ENCODE data around the gene RAP2B.
"Not testable (repeated sequence)": the region's sequence is repeated elsewhere in the genome, so short reads cannot be mapped to it uniquely, and the experiment has no call there.

Gene RAP2B

DNA sequence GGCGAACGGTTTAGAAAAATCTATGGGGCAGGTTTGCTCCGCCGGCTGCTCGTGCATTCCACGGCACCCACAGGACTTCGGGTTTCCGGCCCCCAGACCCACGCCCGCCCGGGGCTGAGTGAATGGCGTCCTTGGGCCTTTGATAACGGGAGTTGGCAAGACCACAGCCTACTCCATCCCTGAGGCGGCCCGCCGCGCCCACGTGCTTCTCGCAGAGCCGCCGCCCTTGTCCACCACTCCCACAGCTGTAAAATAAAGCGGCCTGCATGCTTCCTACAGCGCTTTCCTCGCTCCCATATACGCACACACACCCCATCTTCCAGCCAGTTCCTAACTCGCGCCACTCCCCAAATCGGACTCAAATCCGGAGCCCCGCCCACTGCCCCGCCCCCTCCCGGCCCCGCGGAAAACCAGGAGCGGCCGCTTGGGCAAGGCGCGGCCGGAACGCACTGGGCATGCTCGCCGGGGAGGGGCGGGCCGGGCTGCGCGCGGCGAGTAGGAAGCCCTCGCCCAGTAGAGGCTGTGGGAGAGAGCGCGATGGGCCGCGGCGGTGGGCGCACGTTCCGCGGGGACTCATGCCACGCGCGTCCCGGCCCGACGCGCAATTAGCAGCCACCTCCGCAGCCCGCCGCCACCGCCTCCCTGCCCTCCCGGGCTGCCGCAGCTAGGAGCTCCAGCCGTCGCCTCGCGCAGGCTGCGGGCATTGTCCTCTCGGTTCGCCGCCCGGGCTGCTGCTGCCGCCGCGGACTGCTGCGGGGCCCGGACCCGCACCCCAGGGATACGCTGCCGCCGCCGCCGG lies at the start of gene RAP2B:
TSS of gene RAP2B (plus strand) at position 513 of the 799 bp plus-strand sequence. CDS start 468 bp downstream, outside the sequence.
- peak; percentile 87 for DNase-seq
- in situ Hi-C loops (cut with HindIII; ENCODE audit: low pct_ligation_motif_present, low pct_unique_long_range_greater_than_20kb, low sequenced_read_pairs) = no loop called here

DNA sequence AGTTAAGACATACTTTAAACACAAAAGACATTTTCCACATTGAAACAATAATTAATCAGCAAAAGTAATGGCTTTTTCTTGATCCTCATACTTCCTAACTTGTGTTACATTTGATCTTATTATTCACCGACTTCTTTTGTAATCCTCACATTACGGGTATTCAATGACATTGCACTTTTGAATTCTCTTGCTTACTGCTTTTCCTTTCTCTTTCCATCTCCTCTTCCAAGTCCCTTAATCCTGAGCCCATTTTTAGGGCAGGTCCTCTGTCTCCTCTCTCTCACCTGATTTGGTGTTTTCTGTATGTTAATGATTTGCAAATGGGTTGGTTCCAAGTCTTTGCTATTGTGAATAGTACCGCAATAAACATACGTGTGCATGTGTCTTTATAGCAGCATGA lies 48.5 kb upstream of the RAP2B start:
- in situ Hi-C loops (cut with HindIII; ENCODE audit: low pct_ligation_motif_present, low pct_unique_long_range_greater_than_20kb, low sequenced_read_pairs) = no loop called here
- DNase-seq = no peak

DNA sequence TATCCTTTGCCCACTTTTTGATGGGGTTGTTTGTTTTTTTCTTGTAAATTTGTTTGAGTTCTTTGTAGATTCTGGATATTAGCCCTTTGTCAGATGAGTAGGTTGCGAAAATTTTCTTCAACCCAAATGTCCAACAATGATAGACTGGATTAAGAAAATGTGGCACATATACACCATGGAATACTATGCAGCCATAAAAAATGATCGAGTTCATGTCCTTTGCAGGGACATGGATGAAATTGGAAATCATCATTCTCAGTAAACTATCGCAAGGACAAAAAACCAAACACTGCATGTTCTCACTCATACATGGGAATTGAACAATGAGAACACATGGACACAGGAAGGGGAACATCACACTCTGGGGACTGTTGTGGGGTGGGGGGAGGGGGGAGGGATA lies 47.8 kb upstream of the RAP2B start:
- DNase-seq; in situ Hi-C loops (cut with HindIII; ENCODE audit: low pct_ligation_motif_present, low pct_unique_long_range_greater_than_20kb, low sequenced_read_pairs): not testable (repeated sequence)

DNA sequence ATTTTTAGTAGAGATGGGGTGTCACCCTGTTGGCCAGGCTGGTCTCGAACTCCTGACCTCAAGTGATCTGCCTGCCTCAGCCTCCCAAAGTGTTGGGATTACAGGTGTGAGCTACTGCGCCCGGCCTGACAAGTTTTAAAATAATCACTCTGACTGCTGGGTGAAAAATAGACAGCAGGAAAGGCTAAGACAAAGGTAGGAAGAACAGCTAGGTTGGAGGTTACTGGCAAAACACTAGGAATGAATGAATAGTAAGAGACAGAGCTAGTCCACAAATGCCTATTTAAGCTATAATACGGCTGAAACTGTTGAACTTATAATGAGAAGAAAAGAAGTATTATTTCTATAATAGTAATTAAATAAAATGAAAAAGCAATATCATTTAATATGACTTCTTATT lies 46.7 kb upstream of the RAP2B start:
- no peak for DNase-seq
- in situ Hi-C loops (cut with HindIII; ENCODE audit: low pct_ligation_motif_present, low pct_unique_long_range_greater_than_20kb, low sequenced_read_pairs) = no loop called here

DNA sequence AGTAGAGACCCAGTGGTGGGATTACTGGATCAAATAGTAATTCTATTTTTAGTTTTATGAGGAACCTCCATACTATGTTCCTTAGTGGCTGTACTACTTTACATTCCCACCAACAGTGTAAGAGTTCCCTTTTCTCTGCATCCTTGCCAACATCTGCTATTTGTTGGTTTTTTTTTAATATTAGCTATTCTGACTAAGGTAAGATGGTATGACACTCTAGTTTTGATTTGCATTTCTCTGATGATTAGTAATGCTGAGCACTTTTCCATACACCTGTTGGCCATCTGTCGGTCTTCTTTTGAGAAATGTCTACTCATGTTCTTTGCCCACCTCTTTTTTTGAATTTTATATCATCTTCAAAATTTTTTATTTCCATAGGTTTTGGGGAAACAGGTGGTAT lies 34.2 kb upstream of the RAP2B start:
- no peak for DNase-seq
- in situ Hi-C loops (cut with HindIII; ENCODE audit: low pct_ligation_motif_present, low pct_unique_long_range_greater_than_20kb, low sequenced_read_pairs) = no loop called here

DNA sequence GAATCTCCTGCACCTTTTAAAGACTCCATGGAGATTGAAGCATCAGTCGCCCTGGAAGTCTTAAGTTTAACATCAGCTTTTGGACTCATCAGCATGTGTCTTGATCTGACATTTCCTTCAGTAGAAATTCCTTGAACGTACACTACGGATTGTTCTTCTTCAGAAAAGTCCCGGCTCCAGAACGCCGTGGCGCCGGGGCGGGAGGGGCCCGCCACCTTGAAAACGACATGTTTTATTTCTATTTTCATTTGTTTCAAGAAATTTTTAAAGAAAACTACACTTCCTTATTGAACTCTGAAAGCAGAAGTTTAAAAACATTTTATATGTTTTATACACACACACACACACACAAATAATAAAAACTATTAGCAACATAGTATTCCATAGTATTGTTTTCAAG lies 32.6 kb upstream of the RAP2B start:
- in situ Hi-C loops (cut with HindIII; ENCODE audit: low pct_ligation_motif_present, low pct_unique_long_range_greater_than_20kb, low sequenced_read_pairs) = no loop called here
- no peak for DNase-seq

DNA sequence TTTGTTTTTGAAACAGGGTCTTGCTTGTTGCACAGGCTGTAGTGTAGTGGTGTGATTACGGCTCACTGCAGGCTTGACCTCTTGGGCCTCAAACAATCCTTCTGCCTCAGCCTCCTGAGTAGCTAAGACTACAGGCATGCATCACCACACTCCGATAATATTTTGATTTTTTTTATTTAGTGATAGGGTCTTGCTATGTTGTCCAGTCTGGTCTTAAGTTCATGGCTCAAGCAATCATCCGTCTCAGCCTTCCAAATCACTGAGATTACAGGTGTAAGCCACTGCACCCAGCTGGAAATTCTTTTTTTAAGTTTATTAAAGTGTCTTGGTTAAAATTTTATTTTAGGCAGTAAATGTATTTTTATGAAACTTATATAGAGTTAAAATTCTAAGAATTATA lies 32.2 kb upstream of the RAP2B start:
- in situ Hi-C loops (cut with HindIII; ENCODE audit: low pct_ligation_motif_present, low pct_unique_long_range_greater_than_20kb, low sequenced_read_pairs) = no loop called here

DNA sequence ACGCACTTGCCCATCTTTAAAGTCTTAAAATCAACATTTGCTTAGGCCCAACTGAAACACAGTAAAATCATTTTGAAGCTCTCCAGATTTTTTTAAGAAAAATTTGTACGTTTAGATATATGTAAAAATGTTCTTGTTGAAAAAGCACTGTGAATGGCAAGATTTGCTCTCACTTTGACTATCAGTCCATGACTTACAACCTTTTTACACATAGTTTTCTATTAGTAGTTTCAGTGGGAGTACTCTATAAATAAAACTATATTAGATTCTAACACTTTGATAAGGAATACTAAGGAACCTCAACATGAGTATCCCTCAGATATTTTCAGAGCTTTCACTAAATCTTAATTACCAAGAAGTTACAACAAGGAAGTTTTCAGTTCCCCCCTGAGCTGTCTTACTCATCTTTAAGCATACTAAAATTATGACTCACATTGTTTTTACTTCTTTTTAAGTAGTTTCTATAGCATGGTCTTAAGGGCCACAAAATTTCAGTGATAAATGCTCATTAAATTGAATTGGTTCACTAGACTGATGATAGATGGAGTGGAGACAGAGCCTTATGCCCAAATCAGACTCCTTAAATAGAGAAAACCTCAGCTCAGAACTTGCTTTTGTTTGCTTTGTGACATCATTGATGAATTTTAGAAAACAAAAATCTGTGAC lies 31.6 kb upstream of the RAP2B start:
- peak; percentile 30 for DNase-seq
- in situ Hi-C loops (cut with HindIII; ENCODE audit: low pct_ligation_motif_present, low pct_unique_long_range_greater_than_20kb, low sequenced_read_pairs) = no loop called here

More for the DNA sequence above, 32.2 kb upstream of the RAP2B start:
- DNase-seq = no peak

DNA sequence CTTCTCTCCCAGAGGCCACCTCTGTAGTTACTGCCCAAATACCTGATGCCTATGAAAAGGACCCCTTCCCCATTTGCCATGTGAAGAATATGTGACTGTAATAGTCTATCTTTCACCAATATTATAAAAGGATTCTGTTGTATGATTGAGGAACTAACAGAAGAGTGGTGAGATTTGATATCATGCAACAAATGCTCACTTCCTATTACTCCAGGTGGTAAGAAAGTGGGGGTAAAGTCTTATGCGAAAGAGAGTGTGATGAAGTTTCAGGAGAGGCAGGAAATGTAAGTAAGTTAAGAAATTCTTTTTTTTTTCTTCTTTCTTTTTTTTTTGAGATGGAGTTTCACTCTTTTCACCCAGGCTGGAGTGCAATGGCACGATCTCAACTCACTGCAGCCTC lies 24.4 kb upstream of the RAP2B start:
- DNase-seq = no peak
- in situ Hi-C loops (cut with HindIII; ENCODE audit: low pct_ligation_motif_present, low pct_unique_long_range_greater_than_20kb, low sequenced_read_pairs) = no loop called here

DNA sequence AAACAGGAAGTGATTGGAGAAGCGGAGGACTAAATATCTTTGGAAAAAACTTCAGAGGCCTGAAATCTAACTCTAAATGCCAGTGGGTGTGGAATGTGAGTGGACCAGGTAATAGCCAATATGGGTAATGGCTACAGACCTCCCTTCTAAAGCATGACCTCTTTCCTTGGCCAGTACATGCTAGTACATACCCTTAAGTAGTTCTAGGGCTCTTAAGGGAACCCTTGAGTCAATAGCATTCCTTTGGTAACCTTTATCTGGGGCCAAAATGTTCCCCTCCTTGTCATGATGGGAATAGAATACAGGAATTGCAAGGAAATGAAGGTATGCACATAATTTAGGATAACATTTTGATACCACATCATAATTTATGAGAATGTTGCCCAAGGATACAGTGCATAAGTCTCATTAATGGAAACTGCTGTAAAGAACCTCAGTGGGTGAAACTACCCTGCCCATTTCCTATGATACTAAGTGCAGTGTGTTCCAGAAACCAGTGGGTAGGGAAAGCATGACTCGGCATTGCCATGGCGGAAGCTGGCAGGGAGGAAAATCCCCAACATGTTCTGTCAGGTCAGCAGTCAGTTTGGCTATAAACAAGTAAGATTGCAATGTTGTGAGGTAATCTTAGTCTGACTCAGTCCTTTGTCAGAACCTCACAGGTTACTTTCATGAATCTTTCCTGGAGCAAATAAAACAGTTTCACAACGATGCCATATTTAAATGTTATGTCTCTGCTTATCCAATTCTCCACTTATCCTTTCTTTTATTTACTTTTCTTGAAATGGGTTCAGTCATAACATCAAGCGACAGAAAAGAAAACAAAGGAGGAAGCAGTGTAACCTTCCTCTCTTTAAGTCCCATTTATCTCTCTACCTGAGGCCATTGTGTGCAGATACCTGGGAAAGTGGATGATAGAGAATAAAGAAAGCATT lies 23.5 kb upstream of the RAP2B start:
- in situ Hi-C loops (cut with HindIII; ENCODE audit: low pct_ligation_motif_present, low pct_unique_long_range_greater_than_20kb, low sequenced_read_pairs) = no loop called here
- DNase-seq = peak; percentile 83

DNA sequence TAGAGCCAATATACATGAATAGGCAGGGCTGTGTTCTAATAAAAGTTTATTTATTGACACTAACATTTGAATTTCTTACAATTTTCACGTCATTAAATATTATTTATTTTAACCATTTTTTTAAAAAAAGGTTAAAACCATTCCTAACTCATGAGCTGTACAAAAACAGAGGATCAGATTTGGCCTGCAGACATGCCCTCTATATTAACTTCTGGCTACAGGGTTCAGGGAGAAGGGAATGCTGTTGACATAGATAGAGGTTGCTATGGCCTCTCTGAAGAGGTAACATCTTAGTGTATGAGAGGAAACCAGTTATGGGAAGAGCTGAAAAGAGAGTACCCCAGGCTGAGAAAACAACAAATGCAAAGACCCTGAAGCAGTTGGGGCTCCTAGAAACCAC lies 19.1 kb upstream of the RAP2B start:
- DNase-seq = no peak
- in situ Hi-C loops (cut with HindIII; ENCODE audit: low pct_ligation_motif_present, low pct_unique_long_range_greater_than_20kb, low sequenced_read_pairs) = no loop called here

DNA sequence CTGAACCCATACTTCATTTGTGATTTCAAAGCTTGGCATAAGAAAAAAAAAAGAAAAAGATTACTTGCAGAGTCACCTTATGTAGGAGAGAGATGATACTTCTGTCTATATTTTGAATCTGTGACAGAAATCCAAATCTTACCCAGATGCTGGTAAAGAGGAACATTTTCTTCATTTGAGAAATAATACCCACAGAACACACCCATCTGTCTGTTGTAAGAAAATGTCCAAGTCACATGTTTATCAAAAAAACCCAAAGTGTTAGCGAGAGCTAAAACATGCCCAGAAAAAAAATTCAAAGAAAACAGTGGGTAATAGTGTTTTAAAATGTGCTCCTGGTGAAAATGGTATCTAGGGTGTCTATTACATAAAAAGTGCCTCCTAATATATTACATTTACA lies 18.0 kb upstream of the RAP2B start:
- in situ Hi-C loops (cut with HindIII; ENCODE audit: low pct_ligation_motif_present, low pct_unique_long_range_greater_than_20kb, low sequenced_read_pairs) = no loop called here
- no peak for DNase-seq

DNA sequence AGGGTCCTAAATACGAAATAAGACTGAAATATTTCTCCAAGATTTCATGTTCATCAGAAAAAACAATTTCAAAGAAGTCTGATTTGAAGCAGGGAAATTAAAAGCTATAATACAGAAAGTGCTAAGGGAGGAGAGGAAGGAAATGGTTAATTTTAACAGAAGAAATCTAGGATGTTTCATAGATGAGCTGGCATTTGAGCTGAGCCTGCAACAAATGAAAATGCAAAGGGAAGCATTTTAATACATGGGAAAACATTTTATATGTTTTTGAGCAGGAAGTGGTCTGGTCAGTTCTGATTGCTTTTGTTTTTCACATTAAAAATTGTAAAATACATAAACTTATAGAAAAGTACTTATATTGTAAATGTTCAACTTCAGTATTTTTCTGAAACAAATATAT lies 17.2 kb upstream of the RAP2B start:
- in situ Hi-C loops (cut with HindIII; ENCODE audit: low pct_ligation_motif_present, low pct_unique_long_range_greater_than_20kb, low sequenced_read_pairs) = no loop called here
- peak; percentile 49 for DNase-seq

DNA sequence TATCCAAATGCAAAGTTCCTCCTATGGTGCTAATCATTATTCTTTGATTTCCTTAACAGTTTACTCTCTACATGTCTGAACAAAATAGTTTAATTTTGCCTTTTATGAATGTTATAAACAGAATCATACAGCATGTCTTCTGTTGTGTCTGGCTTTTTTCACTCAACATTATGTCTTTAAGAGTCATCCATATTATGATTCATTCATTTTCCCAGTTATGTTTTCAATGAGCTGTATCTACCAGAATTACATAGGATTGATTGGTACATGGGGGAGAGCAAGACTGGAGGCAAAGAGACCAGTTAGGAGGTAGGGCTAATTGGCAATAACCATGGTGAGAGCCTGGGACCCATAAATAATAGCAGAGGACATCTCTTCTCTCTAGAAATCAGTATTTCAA lies 16.6 kb upstream of the RAP2B start:
- in situ Hi-C loops (cut with HindIII; ENCODE audit: low pct_ligation_motif_present, low pct_unique_long_range_greater_than_20kb, low sequenced_read_pairs) = no loop called here
- no peak for DNase-seq

DNA sequence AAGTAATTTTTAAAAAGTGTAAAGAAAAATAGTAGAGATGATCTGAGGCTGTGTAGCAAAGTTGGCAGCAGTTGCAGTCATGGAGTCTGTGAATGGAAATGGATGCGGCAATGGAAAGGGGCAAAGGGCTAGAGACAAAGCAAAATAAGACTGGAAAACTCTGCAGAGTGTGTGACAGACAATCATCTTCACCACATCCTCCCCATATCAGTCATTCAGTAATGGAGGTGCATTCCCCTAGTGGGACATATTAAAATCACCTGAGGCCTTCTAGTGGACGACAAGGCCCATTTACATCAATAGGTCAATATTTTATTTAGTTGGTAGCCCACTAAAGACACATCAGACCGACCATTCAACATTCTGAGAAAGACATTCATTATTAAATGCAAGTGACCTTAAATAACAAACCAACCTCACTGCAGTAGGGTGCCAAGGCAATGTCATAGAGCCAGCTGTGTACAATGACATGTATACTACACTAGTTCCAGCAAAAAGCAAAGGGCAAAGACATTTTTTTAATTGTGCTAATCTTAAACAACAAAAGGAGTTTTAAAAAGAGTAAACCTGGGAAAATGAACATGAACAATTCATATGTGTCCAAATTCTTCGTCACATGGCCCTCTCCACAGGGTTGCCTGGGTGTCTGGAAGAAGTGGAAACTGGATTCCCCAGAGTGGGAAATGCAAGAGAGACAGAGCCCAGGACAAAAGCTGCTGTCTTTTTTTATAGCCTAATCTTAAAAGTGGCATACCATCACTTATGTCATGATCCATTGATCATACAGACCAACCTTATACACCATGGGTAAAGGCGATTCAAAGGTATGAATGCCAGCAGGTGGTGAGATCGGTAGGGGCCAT lies 15.6 kb upstream of the RAP2B start:
- in situ Hi-C loops (cut with HindIII; ENCODE audit: low pct_ligation_motif_present, low pct_unique_long_range_greater_than_20kb, low sequenced_read_pairs) = no loop called here
- DNase-seq = no peak

DNA sequence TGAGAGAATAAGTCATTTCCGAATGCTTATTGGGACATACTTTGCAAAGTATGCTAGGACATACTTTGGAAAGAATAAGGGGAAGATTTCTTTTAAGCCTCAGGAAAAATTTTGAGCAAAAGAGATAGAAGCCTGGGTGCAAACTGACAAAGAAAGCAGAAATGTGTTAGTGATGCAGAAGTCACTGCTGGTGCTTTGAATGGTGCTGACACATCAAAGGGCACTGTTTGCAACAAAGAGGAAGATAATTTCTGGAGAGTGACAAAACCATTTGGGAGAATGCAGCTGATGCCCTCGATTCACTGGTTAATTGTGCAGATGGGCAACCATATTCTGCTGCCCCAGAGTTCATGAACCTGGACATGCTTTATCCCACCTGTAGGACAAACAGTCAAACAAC lies 11.0 kb upstream of the RAP2B start:
- no peak for DNase-seq
- in situ Hi-C loops (cut with HindIII; ENCODE audit: low pct_ligation_motif_present, low pct_unique_long_range_greater_than_20kb, low sequenced_read_pairs) = no loop called here

DNA sequence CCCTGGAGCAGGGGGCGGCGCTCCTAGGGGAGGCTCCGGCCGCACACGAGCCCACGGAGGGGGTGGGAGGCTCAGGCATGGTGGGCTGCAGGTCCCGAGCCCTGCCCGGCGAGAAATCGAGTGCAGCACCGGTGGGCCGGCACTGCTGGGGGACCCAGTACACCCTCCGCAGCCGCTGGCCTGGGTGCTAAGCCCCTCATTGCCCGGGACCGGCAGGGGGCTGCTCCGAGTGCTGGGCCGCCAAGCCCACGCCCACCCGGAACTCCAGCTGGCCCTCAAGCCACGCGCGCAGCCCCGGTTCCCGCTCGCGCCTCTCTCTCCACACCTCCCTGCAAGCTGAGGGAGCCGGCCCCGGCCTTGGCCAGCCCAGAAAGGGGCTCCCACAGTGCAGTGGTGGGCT lies 6.2 kb upstream of the RAP2B start:
- in situ Hi-C loops (cut with HindIII; ENCODE audit: low pct_ligation_motif_present, low pct_unique_long_range_greater_than_20kb, low sequenced_read_pairs); DNase-seq: not testable (repeated sequence)

DNA sequence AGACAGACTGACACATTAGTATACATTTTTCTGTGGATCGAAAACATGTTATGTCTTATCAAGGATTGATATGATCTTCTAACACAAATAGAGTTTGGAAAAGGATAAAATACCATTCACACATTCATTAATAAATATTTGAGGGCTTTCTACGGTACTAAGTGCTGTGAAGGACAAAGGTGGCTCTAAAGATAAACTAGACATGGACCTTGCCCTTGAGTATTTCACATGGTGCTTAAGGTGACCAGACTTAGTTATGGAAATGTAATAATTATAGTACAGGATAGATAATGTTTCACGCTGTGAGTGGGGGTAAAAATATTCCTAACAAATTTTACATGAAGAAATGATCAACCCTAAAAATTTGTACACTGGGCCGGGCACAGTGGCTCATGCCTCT lies 3.8 kb upstream of the RAP2B start:
- in situ Hi-C loops (cut with HindIII; ENCODE audit: low pct_ligation_motif_present, low pct_unique_long_range_greater_than_20kb, low sequenced_read_pairs) = no loop called here
- no peak for DNase-seq

All from ACHN (cell line).